Measurements from ENCODE around the gene ACSS3.

Gene ACSS3

DNA sequence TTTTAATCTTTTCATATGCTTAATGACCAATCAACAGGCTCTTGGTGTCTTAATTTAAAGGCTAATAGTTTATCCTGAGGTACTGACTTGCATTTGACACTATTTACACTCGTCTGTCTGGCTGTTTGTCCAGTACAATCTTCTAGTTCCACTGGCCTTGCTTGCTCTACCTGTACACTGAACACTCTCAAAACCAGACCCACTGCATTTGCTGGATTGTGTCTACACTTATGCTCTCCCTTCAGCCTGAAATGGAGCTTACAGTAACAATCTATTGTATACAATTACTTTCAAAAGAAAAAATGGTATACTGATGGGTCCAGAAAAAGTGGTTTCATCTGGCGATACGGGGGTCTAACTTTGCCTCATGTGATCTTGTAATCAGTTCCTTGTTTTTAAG lies 2.3 kb upstream of the ACSS3 start:
- no peak overlapping the region for H3K27ac ChIP-seq
- TF ChIP-seq, protein P1, sequence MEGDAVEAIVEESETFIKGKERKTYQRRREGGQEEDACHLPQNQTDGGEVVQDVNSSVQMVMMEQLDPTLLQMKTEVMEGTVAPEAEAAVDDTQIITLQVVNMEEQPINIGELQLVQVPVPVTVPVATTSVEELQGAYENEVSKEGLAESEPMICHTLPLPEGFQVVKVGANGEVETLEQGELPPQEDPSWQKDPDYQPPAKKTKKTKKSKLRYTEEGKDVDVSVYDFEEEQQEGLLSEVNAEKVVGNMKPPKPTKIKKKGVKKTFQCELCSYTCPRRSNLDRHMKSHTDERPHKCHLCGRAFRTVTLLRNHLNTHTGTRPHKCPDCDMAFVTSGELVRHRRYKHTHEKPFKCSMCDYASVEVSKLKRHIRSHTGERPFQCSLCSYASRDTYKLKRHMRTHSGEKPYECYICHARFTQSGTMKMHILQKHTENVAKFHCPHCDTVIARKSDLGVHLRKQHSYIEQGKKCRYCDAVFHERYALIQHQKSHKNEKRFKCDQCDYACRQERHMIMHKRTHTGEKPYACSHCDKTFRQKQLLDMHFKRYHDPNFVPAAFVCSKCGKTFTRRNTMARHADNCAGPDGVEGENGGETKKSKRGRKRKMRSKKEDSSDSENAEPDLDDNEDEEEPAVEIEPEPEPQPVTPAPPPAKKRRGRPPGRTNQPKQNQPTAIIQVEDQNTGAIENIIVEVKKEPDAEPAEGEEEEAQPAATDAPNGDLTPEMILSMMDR (IDR thresholded peaks at IDR 0.05): no peak
- H3K4me3 ChIP-seq: no peak overlapping the region
- no peak for DNase-seq (ENCODE audit: low spot score)

- H3K4me3 ChIP-seq: peak overlapping the region; percentile 89
- peak overlapping the region; percentile 81 to 90 for H3K27ac ChIP-seq
- TF ChIP-seq, protein P1 (IDR thresholded peaks at IDR 0.05): no peak
- no peak for DNase-seq (ENCODE audit: low spot score)
Measured at GRCh38 chr12:81077329-81077685, 572 bp upstream of the ACSS3 start.

DNA sequence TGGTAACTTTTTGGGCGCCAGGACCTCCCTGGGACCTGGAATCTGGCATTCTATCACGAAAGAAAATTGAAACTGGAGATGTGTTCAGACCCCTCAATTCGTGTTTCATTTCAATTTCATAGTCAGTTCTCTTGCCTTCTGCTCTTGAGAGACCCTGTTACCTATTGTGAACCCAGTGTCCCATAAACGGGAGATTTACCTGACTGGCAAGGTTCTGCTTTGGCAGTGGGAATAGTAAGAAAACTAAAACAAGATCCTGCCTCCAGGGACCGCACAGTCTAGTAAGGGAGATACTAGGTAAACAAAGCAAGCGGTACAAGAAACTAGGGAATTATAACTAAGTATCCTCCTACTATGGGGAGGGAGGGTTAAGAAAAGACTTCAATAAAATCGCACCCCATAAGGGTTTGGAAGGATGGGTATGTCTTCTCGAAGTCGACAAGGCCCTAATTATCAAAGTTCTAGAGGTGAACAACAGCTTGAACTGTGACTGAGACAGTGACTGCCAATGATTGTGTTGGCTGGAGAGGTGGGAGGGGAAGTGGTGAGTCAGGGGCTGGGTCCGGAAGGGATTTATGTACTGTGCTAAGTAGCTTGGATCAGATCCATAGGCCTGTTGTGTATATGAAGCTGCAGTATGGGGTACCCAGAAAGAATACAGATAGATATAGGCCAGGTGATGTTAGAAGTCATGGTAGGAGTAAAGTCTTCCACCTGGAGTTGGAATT lies 754 bp downstream of the ACSS3 start:
- Histone ChIP-seq H3K4me3 (peak overlapping the region; percentile 89), H3K27ac (peak overlapping the region; percentile 81 to 90)
- no peak for DNase-seq (ENCODE audit: low spot score)
- TF ChIP-seq, protein P1 (IDR thresholded peaks at IDR 0.05): no peak

GRCh38 chr12:81079280-81080076 lies 1.6 kb downstream of the ACSS3 start:
- Histone ChIP-seq H3K27ac (peak overlapping the region; percentile 81 to 90), H3K4me3 (peak overlapping the region; percentile 89)
- TF ChIP-seq, protein P1 (IDR thresholded peaks at IDR 0.05): no peak
- no peak for DNase-seq (ENCODE audit: low spot score)

GRCh38 chr12:81080431-81080983 lies 2.6 kb downstream of the ACSS3 start:
- no peak for DNase-seq (ENCODE audit: low spot score)
- Histone ChIP-seq H3K27ac (peak overlapping the region; percentile 81 to 90), H3K4me3 (peak overlapping the region; percentile 89)
- TF ChIP-seq, protein P1 (IDR thresholded peaks at IDR 0.05): no peak

- no peak overlapping the region for H3K4me3 ChIP-seq
- TF ChIP-seq, protein P1 (IDR thresholded peaks at IDR 0.05): no peak
- no peak overlapping the region for H3K27ac ChIP-seq
- no peak for DNase-seq (ENCODE audit: low spot score)
Measured at GRCh38 chr12:81081726-81082125, 3.8 kb downstream of the ACSS3 start.
